Measurements from ENCODE around the gene PTPRT.

PTPRT gene

DNA sequence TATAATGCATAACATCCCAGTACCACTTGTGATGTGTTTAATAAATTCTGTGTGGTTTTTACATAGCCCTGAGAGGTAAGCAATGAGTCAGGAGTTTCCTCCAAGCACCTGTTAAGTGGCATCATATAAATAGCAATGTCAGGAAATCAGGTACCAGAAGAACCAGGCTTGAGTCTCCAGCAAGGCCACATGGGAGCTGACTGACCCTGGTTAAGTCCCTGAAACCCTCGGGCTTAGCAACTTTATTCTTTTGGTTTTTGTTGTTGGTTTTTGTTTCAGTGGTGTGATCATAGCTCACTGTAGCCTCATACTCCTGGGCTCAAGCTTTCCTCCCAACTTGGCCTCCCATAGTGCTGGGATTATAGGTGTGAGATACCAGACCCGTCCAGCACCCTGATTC lies 70.0 kb downstream of the PTPRT start:
- no peak for DNase-seq (ENCODE audit: low spot score)

DNA sequence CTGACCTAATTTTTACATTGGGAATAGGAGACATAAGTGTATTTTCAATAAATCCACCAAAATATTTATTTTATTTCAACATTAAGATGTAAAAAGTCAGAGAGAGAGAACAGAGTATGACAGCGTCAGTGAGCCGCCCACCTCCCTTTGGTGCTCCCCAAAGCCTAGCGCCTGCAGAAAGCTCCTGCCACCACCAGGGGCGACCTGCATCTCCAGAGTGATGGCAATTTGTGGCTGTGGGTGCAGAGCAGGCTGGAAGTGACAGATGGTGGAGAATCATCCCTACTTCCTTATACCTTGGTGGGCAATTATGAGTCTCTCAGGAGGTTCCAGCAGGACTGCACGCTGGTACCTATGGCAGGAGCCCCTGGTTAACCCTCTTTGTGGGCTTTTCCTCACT lies 87.3 kb downstream of the PTPRT start:
- no peak for DNase-seq (ENCODE audit: low spot score)

DNA sequence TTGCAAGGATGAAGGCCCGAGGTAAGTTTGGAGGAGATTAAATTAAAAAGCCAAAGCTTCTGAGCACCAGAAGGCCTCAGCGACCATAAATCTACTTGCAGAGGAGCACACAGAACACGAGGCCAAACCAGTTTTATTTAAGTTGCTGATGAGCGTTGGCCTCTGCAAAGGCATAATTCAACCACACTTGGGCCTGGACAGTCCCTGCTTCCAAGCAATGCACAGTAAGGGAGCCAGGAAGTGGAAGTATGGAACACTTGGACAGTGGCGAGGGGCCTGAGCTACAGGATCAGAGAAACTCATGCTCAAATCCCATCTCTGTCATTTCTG lies 92.8 kb downstream of the PTPRT start:
- DNase-seq (ENCODE audit: low spot score), result no peak

DNA sequence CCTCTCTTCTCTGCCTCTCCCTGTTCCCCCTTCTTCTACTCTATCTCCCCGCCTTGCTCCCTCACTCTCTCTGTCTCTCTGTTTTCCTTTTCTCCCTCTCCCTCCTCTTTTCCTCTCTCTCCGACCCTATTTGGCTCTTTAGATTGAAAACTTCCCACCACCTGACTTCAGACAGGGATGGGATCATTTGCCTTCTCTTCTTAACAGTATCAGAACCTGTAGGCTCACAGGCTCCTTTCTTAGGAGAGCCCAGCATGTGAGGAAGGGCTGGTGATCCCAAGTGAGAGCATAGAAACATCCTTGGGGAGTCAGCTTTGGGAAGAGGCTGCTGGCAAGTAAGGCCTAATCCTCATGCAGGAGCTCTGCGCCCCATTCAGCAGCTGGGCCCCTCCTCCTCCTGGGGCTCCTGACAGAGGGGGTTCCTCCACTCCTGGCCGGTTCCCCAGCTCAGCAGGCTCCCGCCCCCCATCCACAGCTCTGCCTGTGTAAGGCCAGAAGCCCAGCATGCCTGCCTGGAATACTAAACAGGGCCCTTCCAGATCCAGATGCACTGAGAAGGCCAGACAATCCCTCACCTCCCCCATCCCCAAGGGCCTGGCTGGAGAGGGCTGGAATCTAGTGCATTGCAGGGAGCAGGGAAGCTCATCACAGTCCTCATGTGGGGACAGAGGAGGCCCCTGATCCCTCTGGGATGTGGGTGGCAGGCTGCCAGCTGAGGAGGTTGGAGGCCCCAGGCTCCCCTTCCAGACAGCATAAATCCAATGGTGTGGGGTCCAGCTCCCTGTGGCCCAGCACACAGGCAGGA lies 93.4 kb downstream of the PTPRT start:
- DNase-seq (ENCODE audit: low spot score), result no peak

DNA sequence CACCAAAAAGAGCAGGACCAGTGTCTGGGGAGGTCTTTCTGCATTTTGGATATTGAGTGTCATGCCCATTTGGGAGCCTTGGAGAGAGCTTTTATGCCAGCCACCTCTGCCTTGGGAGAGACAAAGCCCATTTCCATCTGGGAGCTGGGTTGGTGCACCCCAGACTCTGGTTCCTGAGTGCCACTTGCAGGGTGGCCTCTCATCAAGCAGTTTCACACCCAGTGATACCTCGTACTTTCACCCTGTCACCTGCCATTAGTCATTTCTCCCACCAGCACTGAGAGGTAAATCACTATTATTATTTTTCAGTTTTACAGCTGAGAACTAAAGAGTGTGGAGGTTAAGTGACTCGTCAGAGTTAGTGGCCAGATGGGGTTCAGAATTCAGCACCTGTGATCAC lies 94.7 kb downstream of the PTPRT start:
- DNase-seq (ENCODE audit: low spot score), result no peak

DNA sequence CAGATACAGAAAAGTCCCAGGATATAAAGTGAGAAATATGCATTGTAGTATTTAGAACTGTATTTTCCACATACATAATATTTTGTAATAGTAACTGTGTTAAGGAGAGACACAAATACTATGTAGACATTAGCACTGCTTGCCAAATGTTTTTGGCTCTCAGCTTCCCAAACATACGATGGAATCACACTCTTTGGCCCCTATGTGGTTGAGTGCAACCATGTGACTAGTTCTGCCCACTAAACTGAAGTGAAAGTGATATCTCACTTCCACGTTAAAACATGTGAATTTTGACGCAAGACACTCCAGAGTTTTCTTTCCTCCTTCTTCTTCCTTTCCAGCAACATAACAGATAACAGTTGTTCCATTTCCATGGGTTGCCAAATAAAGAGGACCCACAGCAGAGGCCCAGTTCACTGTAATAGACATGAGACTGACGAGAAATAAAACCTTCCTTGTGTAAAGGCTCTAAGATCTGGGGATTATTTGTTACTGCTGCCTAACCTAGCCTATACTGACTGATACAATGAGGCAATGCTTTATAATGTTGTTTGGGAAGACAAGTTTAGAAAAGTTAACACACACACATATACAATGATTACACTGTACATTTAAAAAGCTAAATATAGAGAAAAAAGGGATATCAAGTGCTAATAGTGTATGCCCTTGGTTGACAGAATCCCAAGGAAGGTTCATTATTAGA lies 97.2 kb downstream of the PTPRT start:
- no peak for DNase-seq (ENCODE audit: low spot score)

DNA sequence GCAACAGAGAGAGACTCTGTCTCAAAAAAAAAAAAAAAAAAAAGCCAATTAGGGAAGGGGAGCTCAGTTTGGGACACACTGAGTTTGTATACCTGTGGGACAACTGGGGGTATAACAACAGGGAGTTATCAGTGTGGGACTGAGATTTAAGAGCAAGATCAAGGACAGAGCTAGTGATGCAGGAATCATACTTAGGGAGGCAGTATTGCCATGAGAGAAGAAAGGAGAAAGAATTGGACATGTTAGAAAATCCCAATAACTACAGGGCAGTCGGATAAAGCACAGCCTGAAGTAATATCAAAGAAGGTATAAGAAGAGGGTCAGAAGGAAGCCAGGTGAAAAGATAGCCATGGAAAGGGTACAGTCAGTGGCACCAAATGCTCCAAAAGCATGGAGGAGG lies 121.2 kb downstream of the PTPRT start:
- no peak for DNase-seq (ENCODE audit: low spot score)

DNA sequence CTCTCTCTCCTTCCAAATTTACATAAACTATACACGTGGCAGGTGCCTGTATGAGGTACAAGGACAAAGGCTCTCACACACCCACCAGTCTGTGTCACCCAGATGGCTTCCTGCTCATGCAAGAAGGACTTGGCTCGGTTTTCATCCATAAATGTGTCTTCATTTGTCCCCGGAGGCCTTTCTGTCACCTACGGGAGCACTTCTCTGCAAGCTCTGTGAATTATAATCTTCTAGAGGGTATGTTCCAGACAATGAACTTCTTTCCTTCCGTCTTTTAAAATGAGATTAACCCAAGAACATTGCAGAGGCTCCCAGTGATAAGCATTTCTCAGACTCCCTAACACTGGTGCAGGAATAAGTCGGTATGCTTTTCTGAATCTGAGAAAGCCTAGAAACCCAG lies 123.6 kb downstream of the PTPRT start:
- no peak for DNase-seq (ENCODE audit: low spot score)

DNA sequence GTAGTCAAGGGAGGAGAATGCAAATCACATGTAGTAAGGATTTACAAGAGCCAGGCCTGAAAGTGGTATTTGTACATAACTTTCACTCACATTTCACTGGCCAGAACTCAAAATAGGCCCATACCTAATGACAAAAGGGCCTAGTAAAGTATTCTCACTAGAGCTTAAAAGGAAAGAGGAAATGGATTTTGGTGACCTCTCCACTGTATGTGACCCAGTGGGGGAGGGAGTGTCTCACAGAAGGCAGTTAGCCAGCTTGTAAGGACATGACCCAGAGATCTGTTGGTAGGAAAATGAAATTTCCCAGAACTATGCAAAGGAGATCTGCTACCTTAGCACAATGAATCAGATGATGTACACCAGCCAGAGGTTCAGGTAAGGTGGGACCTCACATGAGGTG lies 124.4 kb downstream of the PTPRT start:
- no peak for DNase-seq (ENCODE audit: low spot score)

DNA sequence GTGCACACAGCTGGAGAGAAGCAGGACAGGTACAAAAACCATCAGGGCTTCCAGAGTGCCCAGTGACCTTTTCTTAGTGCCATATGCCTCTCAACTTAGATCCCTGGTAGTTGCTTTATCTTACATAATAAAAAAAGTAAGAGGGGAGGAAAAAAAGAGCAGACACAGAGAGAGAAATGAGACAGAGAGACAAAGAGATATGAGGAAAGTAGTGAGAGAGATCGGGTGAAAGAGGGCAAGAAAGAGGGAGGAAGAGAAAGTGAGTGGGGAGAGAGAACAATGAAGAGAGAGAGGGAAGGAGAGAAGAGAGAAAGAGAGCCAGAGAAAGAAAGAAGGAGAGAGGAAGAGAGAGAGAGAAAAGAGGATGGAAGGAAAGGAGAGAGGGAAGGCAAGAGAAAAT lies 131.6 kb downstream of the PTPRT start:
- no peak for DNase-seq (ENCODE audit: low spot score)

DNA sequence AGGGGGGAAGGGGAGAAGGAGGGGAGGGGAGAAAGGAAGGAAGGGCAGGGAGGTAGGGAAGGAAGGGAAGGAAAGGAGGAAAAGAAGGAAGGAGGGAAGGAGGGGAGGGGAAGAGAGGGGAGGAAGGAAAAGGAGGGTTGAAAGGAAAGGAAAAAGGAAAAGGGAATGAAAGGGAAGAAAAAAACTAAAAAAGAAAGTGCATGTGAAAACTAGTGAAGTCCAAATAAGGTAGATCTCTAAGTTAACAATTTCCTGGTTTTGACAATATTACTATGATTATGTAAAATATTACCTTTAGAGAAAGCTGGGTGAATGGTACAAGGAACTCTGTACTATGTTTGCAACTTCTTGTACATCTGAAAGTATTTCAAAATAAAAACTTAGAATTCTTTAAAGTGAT lies 132.4 kb downstream of the PTPRT start:
- no peak for DNase-seq (ENCODE audit: low spot score)

DNA sequence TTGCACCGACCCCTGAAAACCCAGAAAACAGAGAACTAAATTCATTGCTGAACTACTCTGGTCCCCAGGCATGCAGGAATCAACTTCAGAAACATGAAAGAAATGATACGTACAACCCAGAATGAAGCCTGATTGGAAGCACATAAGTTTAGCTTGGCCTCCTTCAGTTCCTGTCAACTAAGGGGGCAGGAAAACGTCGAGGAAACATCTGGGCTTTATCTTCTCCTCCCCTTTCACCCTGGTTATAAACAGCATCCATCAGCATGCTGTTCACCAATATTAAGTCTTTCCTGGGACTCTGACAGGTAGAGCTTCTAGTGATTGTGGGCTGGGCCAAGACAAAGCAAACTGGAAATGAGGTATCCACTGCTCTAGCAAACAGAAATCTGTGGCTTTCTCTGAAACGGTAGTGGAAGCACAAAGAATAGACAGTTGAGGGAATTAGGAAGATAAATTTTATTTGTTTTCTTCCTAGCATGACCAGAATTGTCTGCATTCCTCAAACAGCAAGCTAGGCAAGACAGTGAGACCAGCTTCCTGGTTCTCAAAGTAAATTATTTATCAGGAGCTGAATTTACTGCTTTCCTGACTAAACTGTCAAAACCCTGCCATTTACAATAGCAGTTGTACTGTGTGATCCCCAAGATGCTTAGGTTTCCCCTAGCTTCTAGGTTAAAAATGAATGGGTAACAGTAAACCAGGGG lies 134.4 kb downstream of the PTPRT start:
- no peak for DNase-seq (ENCODE audit: low spot score)

DNA sequence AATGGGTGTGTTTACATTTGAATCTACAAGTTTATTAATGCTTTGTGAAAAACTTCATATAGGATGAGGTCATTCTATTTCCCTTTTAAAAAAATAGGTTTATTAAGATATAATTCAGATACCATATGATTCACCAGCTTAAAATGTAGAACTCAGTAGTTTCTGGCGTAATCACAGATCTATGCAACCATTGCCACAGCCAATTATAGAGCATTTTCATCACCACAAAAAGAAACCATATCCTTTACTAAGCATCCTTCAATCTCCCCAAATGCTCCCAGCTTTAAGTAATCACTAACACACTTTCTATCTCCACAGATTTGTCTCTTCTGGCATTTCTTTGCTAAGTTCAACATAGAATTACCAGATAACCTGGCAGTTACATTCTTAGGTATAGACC lies 137.2 kb downstream of the PTPRT start:
- no peak for DNase-seq (ENCODE audit: low spot score)

DNA sequence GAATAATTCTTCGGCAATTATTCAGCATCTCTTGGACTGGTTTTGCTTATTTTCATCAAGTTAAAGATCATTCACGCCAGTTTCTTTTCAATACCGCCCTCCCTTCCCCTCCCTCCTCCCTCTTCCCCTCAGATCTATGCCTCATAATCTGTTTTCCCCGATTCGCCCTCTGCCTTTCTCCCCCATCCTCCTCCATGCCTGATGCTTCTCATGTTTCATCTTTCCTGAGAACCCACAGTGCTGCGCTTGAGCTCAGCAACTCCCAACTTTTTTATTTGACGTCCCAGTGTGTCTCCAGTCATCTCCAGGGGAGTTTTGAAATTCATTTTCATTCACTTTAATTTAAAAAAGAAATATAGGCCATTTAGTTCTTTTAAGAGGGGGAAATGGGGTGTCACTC lies 142.7 kb downstream of the PTPRT start:
- DNase-seq (ENCODE audit: low spot score), result no peak

DNA sequence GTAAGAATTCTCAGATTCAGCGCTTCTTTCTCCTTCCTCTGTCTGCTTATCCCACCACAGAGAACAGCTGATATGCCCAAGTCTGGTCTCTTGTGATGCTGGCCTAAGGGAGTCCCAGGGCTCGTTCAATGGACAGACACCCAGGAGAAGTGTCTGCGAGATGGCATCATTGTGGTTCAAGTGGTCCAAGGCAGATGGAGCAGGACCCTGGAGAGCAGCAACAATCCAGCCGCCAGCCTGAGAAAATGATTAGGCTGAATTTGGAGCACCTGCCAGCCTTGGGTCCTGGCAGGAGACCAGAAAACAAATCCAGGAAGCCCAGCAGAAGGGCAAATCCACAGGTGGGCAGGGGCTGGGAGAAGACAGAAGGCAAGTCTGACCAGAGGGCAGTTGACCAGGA lies 145.8 kb downstream of the PTPRT start:
- no peak for DNase-seq (ENCODE audit: low spot score)

DNA sequence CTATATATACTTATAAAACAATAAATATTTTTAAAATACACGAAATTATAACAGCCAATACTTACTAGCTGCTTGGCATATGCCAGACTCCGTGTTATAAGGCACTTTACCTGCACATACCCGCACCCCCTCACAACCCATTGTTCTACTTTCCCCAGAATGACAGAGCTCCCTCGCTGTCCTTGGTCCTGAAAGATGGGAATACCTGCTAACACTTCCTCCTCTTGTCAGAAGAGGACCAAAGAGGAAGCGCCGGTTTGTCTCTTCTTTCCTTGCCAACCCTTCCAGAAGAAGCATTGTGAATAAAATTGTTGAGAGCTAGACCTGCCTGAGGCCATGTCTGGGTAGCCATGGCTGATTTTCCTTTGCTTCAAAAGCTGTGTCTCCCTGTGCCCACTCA lies 149.3 kb downstream of the PTPRT start:
- no peak for DNase-seq (ENCODE audit: low spot score)

DNA sequence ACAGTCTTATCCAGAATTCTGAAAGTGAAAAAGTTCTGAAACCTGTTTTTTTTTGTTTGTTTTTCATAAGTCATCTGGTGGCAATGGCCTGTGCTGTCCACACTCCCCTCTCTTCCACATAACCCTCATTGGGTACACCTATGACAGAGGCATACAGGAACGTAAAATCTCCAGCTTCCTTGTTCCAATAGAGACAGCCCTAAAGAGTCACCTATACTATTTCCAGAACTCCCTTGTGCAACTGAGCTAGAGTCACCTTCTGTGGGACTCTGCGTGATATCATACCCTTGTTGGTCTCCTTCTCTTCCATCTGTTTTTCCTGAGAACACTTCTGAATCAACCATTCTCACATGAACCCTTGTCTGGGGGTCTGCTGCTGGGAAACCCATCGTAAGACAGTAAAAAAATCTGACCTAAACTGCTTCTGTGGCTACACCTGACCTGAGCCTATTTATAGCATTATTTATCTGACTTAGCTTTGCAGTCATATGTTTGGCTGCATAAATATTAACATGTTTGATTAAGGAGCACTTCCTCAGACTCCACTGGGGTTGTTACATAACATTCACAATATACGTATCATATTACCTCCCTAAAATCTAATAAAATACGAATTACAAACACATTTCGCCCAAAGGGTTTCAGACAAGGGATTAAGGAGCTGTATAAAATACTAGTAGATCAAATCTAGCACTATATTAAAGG lies 151.9 kb downstream of the PTPRT start:
- no peak for DNase-seq (ENCODE audit: low spot score)

DNA sequence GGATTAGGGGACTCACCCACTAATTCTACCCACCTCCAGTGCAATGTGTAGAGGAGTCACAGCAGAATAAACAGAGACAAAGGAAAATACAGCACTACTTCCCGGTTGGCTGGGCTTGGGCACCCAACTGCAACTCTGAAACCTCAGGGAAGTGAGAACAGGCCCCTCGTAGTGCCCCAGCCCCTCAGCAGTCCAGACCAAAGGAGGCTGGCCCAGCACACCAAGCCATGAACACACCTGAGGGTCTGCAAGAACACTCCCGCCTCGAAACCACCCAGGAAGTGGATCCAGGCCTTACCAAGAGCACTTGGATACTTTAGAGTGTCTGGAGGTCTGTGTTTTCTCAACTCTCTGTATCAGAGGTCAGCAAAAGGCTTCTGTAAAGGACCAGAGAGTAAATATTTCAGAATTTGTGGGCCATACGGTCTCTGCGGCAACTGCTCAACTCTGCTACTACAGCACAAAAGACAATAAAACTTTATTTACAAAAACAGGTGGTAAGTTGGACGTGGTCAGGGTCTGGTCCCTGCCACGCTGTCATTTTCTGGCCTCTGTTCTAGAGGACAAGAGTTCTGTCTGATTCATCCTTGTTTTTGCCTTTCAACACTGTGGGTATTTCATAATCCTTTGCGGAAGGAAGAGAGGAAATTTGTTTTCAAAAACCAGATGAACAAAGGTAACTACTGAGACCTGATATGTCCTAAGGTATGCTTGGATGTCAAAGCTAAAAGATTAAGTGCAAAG lies 154.6 kb downstream of the PTPRT start:
- no peak for DNase-seq (ENCODE audit: low spot score)

DNA sequence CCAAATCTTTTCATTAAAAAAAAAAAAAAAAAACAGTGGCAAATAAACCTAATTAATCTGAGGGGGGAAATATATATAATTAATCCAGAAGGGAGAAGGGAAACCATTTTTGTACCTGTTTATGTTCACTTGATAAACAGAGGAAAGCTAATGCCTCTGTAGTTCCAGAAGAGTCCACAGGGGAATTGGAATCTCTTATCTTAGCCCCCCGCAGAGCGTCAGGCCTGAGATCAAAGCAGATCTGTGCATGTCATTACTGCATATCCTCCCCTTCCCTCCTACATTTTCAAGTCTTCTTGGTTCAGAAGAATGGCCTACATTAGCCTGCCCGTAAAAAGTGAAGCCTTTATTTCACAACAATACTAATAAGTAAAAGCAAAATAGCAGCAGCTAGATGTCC lies 157.2 kb downstream of the PTPRT start:
- DNase-seq (ENCODE audit: low spot score), result no peak

DNA sequence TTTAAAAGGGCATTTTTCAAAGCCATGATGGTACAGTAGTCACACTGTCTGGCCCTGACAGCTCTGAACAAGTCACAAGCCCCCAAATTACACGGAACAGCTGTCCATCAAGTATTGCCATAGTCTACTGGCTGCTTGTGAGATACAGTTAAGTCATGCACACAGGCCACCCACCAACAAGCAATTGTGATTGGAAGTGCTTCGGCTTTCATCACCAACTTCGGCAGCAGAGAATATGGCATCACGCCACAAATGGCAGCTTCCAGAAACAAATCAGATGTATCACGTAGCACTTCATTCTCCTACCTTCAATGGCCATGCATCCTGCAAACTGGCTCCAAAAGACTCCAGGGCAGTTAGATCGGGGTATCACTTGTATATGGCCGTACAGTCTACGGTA lies 160.5 kb downstream of the PTPRT start:
- no peak for DNase-seq (ENCODE audit: low spot score)

DNA sequence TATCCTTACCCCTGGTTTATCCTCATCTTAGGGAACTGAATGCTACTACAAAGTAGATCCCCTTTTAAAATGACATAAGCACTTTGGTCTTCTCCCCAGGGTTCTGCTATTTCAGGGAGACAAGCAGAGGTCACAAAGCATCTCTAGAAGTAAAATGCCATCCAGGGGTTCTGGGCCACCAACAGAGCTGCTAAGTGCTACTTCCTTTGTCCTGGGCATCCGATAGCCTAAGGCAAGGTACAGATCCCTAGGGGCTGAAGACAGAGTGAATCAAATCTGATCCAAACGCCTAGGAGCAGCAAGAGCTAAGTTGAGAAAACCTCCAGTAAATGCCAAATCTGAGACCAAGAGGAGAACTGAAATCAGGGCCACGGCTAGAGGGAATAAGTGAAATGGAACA lies 161.2 kb downstream of the PTPRT start:
- no peak for DNase-seq (ENCODE audit: low spot score)

DNA sequence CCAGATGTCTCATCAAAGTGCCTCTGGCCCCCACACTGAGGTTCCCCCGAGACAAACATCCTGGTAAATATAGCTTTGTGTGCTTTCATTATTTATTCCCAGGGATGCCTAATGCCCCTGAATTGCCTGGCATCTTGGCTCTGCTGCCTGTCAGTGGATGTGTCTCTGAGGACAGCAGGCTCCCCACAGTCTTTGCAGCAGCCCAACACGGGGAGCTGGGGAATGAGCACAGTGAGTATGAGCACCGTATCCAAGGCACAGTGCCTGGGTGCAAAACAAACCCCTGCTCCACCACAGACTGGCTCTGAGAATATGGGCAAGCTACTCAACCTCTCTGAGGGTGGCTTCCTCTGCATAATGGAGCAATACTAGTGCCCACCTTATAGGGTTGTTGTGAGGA lies 165.9 kb downstream of the PTPRT start:
- no peak for DNase-seq (ENCODE audit: low spot score)

Measured in hematopoietic multipotent progenitor cell treated with erythropoietin and hydrocortisone succinate and interleukin-3 and kit ligand, for 17 days (in vitro differentiated cells).